ENCODE data around the gene UGCG.
"Not testable (repeated sequence)": the region's sequence is repeated elsewhere in the genome, so short reads cannot be mapped to it uniquely, and the experiment has no call there.

The UGCG gene

DNA sequence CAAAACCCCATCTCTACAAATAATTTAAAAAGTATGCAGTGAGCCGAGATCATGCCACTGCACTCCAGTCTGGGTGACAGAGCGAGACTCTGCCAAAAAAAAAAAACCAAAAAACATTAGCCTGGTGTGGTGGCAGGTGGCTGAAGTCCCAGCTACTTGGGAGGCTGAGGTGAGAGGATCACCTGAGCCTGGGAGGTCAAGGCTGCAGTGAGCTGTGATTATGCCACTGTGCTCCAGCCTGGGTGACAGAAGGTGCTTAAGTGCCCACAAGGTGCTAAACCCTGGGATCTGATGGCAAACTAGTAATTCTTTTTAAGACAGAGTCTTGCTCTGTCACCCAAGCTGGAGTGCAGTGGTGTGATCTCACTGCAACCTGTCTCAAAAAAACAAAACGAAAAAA, 5.7 kb upstream of the UGCG start:
- not testable (repeated sequence) for DNase-seq (ENCODE audit: low read depth)

DNA sequence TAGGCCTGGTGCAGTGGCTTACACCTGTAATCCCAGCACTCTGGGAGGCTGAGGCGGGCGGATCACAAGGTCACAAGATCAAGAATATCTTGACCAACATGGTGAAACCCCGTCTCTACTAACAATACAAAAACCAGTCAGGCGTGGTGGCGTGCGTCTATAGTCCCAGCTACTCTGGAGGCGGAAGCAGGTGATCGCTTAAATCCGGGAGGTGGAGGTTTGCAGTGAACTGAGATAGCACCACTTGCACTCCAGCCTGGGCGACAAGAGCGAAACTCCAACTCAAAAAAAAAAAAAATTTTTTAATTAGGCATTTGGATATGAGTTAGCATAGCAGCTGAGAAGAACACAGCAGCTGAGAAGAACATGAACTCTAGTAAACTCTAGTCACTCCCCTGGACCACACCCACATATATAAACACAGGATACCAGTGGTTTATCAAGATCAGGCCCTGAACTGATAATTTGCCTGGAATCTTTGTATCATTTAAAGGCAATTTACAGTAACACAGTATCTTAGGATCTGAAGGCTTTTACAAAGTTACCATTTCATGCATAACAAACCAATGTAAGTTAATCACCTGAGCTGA, 4.6 kb upstream of the UGCG start:
- no peak for DNase-seq (ENCODE audit: low read depth)

DNA sequence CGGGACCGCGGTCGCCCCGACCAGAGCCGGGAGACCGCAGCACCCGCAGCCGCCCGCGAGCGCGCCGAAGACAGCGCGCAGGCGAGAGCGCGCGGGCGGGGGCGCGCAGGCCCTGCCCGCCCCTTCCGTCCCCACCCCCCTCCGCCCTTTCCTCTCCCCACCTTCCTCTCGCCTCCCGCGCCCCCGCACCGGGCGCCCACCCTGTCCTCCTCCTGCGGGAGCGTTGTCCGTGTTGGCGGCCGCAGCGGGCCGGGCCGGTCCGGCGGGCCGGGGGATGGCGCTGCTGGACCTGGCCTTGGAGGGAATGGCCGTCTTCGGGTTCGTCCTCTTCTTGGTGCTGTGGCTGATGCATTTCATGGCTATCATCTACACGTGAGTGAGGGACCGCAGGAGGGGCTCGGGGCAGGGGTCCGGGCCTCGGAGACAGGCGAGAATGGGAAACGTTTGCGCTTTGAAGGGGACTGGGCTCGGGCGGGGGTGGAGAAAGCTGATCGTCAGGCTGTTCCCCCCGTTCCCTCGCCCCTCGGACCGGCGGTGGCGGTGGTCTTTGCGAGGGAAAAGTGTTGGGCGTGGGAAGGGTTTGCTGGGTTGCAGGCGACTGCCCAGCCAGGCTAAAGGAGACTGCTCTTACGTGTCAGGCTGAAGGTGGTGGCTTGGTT, 457 bp downstream of the UGCG start:
- peak; percentile 9 for DNase-seq (ENCODE audit: low read depth)

DNA sequence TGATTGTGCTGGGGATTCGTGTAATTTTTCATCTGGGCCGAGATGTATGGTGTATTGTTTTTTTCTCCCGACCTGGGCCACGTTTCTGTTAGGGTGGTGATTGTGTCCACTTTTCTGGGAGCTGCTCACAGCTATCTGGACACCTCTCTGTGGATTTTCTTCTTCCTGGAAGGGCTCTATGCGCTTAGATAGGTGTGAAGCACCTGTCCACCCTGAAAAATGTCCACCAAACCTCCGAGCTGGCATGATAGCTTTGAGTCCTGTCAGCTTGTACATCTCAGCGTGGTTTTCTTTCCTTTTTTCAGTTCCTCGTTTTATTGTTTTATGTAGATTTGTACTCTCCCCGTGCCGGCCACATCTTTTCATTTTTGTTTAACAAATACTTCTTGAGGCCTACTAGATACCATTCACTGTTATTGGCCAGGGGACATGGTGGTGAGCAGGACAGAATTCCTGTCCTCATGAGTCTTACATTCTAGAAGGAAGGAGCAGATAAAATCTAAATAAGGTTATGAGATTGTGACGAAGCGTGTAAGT, 1.1 kb downstream of the UGCG start:
- DNase-seq (ENCODE audit: low read depth): no peak

DNA sequence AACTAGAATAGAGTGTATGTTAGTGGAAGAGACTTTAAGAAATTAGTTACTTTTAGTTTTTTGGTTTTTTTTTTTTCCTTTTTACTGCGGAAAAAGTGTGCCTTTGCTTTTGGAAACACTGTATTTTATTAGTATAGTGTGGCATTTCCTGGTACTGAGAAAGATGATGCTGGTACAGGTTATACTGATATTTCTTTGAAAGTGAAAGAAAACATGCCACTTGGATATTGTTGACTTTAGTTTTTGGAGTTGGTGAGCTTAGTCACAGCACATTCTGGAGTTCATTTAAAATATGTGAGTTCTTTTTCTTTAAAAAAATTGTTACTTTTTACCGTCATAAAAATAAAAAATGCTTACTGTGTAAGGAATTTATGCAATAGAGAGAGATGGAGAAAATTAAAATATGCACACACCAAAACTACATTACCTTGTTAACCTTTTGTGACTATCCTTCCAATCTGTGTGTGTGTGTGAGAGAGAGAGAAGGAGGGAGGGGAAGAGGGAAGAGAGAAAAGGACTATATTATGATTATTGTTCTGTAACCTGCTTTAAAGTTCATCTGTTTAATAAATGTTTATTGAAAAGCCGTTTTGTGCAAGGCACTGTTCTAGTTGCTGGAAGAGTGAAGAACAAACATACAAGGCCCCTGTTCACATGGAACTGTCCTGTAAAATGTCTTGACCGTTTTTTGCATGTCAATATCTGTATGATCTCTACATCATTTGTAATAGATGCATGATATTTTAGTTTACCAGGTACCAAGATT, 1.9 kb downstream of the UGCG start:
- DNase-seq (ENCODE audit: low read depth): no peak

DNA sequence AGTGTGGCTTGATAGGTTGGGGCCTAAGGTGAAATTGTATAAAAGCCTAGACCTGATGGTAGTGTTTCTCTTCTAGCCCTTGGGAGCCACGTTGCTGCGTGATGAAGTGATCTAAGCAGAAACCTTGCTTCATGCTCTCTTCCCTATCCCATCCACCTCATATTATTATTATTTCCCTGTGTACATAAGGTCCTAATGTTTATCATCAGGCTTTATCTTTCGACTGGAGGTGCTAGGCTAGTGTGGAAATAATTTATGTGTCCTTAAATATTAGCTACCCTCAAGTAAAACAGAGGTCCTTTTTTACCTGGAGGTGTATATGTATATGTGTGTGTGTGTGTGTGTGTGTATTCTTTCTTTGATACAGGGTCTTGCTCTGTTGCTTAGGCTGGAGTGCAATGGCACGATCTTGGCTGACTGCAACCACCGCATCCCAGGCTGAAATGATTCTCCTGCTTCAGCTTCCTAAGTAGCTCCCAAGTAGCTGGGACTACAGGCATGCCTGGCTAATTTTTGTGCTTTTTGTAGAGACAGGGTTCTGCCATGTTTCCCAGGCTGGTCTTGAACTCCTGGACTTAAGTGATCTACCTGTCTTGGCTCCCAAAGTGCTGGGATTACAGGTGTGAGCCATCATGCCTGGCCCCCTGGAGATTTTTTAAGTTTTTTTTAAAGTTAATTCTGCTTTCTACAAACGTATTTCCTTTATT, 3.7 kb downstream of the UGCG start:
- no peak for DNase-seq (ENCODE audit: low read depth)

DNA sequence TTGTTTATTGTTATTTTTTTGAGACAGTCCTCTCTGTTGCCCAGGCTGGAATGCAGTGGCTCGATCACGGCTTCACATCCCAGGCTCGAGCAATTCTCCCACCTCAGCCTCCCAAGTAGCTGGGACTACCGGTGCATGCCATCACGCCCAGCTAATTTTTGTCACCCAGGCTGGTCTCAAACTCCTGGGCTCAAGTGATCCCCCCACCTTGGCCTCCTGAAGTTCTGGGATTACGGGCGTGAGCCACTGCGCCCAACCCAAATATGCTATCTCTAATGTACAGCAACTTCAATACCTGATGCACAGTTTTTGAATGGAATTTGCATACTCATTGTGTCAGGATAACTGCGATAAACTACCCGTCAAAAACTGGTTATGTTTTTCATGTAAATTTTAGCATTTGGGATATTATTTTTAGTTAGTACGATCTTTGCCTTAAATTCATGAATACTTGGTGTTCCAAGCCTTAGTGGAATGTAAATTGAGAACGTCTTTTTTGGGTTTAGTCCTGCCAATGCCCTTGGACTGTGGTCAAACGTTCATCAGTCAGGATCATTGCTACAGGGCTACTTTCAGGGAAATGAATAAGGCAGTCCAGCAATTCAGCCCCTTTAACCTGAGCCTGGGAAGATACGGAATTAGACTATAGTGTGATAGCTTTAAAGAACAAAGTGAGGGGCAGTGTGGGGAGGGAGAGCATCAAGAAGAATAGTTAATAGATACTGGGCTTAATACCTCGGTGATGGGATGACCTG, 4.4 kb downstream of the UGCG start:
- DNase-seq (ENCODE audit: low read depth): no peak

DNA sequence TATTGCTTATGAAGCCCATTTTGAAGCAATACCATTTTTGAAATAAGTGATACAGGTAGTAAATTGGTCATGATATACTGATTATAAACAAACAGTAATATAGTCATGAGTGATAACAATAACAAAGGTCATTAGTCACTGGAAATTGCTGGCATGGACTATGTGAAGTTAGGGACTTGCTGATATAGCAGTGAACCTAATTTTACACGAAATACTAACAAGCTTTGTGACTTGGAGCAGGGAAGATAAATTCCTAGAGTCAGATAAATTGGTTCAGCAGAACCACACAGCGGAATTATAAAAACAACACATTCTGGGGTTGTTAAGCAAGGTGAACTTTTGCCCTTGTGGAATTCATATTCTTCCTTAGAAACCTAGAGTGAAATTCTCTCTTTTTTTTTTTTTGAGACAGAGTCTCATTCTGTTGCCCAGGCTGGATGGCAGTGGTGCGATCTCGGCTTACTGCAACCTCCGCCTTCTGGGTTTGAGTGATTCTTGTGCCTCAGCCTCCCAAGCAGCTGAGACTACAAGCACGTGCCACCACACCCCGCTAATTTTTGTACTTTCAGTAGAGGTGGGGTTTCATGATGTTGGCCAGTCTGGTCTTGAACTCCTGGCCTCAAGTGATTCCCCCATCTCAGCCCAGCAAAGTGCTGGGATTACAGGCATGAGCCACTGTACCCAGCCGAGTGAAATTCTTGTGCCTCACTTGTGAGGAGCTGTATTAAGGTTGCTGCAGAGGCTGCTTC, 6.0 kb downstream of the UGCG start:
- no peak for DNase-seq (ENCODE audit: low read depth)

DNA sequence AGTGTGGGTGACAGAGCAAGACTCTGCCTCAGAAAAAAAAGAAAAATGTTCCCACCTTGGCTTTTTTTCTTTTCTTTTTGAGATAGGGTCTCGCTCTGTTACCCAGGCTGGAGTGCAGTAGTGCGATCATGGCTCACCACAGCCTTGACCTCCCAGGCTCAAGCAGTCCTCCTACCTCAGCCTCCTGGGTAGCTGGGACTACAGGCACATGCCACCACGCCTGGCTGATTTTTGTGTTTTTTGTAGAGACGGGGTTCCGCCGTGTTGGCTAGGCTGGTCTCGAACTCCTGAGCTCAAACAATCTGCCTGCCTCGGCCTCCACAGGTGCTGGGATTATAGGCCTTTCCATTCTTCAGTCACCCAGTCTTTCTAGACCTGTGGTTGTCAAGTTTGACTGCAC, 6.9 kb downstream of the UGCG start:
- DNase-seq (ENCODE audit: low read depth): not testable (repeated sequence)

DNA sequence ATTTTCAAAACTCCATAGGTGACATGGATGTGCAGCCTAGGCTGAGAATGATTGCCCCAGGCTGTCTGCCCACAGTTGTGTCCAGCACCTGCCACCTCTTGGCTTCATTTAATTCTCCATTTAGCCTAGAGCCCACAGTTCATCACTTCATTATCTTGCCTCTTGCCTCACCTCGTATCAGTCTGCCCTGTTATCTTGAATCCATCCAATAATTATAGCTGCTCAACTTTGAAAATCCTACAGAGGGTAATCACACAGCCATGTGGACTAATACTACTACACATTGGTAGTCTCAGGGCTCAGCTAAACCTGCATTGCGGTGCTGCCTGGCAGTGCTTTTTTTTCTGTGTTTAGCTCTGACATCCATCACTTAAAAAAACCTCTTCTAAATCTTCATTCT, 7.4 kb downstream of the UGCG start:
- no peak for DNase-seq (ENCODE audit: low read depth)

DNA sequence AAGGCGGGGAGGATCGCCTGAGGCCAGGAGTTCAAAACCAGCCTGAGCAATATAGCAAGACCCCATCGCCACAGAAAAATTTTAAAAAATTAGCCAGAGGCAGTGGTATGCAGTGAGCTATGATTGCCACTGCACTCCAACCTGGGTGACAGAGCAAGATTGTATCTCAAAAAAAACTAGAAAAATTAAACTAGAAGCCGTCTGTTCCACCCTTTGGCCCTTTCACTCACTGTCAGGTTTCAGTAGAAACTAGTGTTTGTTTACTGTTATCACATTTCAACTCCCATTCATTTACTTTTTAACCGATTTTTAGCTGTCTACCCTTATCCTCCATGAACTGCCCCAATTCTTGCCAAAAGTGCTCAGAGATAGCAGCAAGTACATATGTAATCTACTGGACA, 8.3 kb downstream of the UGCG start:
- no peak for DNase-seq (ENCODE audit: low read depth)

DNA sequence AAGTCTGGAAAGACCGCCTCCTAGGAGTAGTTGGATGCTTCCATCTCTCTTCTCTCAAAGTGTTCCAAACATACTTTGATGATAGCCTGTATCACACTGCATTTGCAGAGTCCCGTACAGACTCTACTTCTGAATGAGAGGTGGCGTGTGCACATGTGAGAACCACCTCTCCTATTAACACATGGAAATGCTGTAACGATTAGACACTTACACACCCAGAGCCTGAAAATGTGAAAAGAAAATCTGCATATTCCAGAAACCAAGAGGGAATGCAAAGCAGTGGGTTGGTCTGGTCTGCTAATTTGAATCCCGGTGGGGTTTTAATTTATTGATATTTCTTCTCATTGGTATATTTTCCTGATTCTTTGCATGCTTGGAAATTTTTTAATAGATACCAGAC, 10.5 kb downstream of the UGCG start:
- DNase-seq (ENCODE audit: low read depth): no peak

DNA sequence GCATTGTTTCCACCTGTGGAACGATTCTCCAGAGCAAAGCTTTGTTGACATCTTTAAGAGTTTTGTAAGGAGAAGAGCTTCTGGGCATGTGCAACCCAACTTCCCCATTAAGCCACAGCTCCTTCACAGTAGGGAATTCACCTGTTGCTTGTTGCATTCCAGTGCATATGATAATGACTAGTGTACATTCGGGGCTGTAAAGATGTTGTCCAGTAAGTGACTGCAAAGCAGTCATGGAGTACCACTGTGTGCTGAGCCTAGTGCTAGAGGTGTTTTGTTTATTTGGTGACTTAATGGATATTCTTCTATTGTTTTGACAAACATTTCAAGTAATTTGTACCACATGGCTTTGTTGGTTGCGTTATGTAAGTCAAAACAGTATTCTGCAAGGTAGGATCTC, 12.8 kb downstream of the UGCG start:
- no peak for DNase-seq (ENCODE audit: low read depth)

DNA sequence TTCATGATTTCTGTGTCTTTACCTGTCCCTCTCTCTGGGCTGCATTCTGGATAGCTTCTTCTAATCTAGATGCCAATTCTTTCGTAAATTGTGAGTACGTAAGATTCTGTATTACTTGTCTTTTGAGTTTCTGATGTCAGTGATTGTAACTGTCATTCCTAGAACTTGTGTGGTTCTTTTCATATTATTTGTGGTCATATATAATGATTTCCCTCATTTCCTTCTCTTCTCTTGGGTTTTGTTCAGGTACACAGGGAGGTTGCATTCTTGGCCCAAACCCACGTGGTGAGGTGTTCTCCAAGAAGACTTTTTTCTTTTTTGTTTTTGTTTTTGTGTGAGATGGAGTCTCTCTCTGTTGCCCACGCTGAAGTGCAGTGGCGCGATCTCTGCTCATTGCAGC, 13.8 kb downstream of the UGCG start:
- DNase-seq (ENCODE audit: low read depth): no peak

DNA sequence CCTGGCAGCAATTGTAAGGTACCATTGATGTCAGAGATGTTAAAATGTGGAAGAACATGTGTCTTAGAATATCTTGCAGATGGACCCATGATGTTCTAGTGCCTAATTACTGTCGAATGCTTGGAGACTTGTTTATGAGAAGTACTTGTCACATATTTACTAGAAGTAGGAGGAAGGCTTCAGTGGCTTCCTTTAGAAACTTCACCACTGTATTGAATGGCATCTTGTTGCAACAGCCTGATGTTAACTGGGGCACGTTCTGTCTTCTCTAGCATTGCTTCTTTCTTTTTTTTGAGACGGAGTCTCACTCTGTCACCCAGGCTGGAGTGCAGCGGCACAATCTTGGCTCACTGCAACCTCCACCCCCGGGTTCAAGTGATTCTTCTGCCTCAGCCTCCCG, 16.5 kb downstream of the UGCG start:
- no peak for DNase-seq (ENCODE audit: low read depth)

DNA sequence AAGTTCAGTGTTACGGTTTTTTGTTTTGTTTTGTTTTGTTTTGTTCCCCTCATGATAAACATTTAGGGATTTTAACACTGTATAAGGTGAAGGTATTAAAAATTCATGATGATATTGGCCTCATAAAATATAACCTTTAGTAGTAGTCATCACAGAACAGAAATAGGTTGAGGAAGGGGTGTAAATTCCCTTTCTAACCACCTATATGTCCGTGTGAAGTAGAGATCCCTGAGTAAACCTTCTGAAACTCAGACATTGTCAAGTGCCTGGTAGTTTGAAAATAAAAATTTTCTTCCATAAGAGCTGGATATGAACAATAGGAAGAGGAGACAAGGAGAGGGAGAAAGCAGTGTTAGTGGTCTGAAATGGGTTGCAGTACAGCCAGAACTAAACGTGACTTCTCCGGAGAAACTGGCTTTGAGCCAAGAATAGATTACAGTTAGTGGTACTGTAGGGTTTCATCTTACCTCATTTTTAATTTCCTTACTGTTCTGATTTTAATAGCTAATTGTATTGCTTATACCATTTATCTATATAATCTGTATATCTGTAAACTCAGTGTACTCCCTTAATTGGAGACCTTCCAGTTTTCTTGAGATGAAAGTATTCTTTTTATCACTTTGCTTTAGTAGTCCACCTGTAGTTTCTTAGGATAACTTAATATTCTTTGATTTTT, 18.3 kb downstream of the UGCG start:
- DNase-seq (ENCODE audit: low read depth): no peak

DNA sequence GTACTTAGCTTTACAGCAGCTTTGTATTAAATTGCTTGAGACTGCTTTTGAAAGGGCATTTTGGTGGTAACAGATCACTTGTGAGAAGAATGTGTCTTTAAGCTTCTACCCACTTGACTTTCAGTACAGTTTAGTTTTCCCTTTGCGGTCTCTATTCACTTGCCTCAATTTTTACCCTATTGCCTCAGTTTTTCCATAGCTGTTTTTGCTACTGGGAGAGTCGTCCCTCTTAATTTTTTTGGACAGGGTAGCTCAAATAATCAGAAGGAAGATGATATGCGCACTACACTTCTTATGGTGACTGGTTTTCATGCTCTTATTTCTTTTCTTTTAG, 18.8 kb downstream of the UGCG start:
- DNase-seq (ENCODE audit: low read depth): no peak

DNA sequence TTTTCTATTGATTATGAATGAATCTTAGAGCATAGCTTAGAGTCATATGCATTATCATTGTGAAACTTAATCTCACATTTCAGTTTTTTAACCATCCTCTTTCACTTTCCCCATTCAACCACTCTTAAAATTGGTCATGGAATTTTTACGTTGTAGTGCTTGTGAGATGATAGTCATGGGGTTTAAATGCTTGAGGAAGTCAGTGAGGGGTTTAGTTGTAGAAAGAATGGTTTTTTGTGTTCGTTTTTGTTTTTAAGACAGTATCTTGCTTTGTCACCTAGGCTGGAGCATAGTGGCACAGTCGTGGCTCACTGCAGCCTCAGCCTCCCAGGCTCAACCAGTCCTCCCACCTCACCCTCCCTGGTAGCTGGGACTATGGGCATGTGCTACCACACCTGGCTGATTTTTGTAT, 19.6 kb downstream of the UGCG start:
- DNase-seq (ENCODE audit: low read depth): no peak

DNA sequence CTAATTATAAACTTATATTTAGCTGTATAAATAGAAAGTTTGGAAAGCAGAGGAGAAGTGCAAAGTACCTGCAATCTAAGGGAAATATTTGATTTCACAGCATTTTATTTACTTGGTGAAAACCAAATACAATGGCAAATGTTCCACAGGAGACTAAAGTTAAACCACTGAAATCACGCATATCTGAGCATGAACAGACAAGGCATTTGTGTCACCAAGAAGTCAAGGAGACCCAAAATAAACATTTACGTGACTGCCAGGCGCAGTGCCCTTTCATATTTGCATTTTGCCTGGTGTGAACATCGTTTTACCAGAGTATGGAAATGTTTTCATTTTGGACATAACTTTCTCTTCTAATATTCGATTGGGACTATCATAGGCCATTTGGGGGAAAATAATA, 20.6 kb downstream of the UGCG start:
- no peak for DNase-seq (ENCODE audit: low read depth)

DNA sequence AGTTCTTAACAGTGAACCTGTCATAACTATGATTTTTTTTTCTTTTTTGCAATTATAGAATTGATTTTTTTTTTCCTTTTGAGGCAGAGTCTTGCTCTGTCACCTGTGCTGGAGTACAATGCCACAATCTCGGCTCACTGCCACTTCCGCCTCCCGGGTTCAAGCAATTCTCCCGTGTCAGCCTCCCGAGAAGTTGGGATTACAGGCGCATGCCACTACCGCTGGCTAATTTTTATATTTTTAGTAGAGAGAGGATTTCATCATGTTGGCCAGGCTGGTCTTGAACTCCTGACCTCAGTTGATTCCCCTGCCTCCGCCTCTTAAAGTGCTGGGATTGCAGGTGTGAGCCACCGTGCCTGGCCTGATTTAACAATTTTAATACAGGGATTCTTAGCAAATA, 21.4 kb downstream of the UGCG start:
- no peak for DNase-seq (ENCODE audit: low read depth)

DNA sequence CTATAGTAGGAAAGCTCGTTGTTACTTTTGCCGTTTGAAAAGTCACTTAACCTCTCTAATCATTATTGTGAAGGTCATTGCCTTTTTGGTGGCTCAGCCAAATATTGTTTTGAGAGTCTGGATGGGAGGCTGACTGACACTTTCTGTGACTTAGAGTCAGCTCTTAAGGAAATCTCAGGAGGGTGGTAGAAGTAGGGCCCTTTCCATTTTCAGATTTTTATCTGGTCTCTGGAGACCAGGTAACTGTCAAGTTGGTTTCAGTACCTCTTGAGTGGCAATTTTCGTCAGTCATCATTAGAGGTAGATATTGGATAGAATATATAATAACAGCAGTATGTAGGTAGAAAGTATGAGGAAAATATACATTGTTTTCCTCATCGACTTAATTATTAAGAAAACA, 23.3 kb downstream of the UGCG start:
- DNase-seq (ENCODE audit: low read depth): no peak
